ENCODE data around the gene GAS7.

The GAS7 gene

GRCh38 chr17:9905902-9906301 lies 292.5 kb downstream of the GAS7 start:
- no peak for DNase-seq

GRCh38 chr17:9905078-9905415 lies 293.4 kb downstream of the GAS7 start, which contains the start of gene RCVRN:
TSS of gene RCVRN (minus strand) at chr17:9905271. CDS start at chr17:9905180, 91 bp downstream.
- DNase-seq = no peak

GRCh38 chr17:9904277-9905077 lies 293.9 kb downstream of the GAS7 start:
- DNase-seq = no peak

- DNase-seq = no peak
Observed at GRCh38 chr17:9902120-9902519, 296.3 kb downstream of the GAS7 start.

GRCh38 chr17:9900784-9901183 lies 297.6 kb downstream of the GAS7 start:
- no peak for DNase-seq

GRCh38 chr17:9900044-9900594 lies 298.3 kb downstream of the GAS7 start:
- DNase-seq = no peak

GRCh38 chr17:9899280-9900043 lies 298.9 kb downstream of the GAS7 start:
- DNase-seq = no peak

GRCh38 chr17:9898812-9899211 lies 299.6 kb downstream of the GAS7 start:
- DNase-seq = no peak

GRCh38 chr17:9897372-9897968 lies 300.9 kb downstream of the GAS7 start:
- DNase-seq = no peak

GRCh38 chr17:9895923-9896322 lies 302.5 kb downstream of the GAS7 start:
- DNase-seq = no peak

- no peak for DNase-seq
Observed at GRCh38 chr17:9894231-9894630, 304.2 kb downstream of the GAS7 start.

GRCh38 chr17:9893411-9894012 lies 304.9 kb downstream of the GAS7 start:
- no peak for DNase-seq

GRCh38 chr17:9890124-9890523 lies 308.3 kb downstream of the GAS7 start:
- DNase-seq = peak in 1 of 2 experiments; percentile 21

- DNase-seq = no peak
Observed at GRCh38 chr17:9887508-9887907, 310.9 kb downstream of the GAS7 start.

- DNase-seq = no peak
Observed at GRCh38 chr17:9886141-9886930, 312.1 kb downstream of the GAS7 start.

- DNase-seq = no peak
Observed at GRCh38 chr17:9883451-9883850, 315.0 kb downstream of the GAS7 start.

- peak in 1 of 2 experiments; percentile 4 for DNase-seq
Observed at GRCh38 chr17:9880582-9880999, 317.8 kb downstream of the GAS7 start.

- DNase-seq = no peak
Observed at GRCh38 chr17:9878786-9879525, 319.4 kb downstream of the GAS7 start.

GRCh38 chr17:9878356-9878755 lies 320.1 kb downstream of the GAS7 start:
- DNase-seq = no peak

GRCh38 chr17:9875441-9875840 lies 323.0 kb downstream of the GAS7 start:
- no peak for DNase-seq

GRCh38 chr17:9874722-9875121 lies 323.7 kb downstream of the GAS7 start:
- DNase-seq = no peak
